GM21526 (cell line): Measurements from ENCODE around the gene TTC21A.
"Not testable (repeated sequence)": the region's sequence is repeated elsewhere in the genome, so short reads cannot be mapped to it uniquely, and the experiment has no call there.

Experiments used
- ATAC-seq: cut with Tn5 transposase; IDR thresholded peaks from one replicate; pipeline ENCODE4 v1.9.1; 2021; ENCODE audit warnings: moderate library complexity; ENCODE audit not compliant: unreplicated experiment, low FRiP score

Gene TTC21A, protein sequence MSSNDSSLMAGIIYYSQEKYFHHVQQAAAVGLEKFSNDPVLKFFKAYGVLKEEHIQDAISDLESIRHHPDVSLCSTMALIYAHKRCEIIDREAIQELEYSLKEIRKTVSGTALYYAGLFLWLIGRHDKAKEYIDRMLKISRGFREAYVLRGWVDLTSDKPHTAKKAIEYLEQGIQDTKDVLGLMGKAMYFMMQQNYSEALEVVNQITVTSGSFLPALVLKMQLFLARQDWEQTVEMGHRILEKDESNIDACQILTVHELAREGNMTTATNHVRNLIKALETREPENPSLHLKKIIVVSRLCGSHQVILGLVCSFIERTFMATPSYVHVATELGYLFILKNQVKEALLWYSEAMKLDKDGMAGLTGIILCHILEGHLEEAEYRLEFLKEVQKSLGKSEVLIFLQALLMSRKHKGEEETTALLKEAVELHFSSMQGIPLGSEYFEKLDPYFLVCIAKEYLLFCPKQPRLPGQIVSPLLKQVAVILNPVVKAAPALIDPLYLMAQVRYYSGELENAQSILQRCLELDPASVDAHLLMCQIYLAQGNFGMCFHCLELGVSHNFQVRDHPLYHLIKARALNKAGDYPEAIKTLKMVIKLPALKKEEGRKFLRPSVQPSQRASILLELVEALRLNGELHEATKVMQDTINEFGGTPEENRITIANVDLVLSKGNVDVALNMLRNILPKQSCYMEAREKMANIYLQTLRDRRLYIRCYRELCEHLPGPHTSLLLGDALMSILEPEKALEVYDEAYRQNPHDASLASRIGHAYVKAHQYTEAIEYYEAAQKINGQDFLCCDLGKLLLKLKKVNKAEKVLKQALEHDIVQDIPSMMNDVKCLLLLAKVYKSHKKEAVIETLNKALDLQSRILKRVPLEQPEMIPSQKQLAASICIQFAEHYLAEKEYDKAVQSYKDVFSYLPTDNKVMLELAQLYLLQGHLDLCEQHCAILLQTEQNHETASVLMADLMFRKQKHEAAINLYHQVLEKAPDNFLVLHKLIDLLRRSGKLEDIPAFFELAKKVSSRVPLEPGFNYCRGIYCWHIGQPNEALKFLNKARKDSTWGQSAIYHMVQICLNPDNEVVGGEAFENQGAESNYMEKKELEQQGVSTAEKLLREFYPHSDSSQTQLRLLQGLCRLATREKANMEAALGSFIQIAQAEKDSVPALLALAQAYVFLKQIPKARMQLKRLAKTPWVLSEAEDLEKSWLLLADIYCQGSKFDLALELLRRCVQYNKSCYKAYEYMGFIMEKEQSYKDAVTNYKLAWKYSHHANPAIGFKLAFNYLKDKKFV (N-terminal part only)

DNA sequence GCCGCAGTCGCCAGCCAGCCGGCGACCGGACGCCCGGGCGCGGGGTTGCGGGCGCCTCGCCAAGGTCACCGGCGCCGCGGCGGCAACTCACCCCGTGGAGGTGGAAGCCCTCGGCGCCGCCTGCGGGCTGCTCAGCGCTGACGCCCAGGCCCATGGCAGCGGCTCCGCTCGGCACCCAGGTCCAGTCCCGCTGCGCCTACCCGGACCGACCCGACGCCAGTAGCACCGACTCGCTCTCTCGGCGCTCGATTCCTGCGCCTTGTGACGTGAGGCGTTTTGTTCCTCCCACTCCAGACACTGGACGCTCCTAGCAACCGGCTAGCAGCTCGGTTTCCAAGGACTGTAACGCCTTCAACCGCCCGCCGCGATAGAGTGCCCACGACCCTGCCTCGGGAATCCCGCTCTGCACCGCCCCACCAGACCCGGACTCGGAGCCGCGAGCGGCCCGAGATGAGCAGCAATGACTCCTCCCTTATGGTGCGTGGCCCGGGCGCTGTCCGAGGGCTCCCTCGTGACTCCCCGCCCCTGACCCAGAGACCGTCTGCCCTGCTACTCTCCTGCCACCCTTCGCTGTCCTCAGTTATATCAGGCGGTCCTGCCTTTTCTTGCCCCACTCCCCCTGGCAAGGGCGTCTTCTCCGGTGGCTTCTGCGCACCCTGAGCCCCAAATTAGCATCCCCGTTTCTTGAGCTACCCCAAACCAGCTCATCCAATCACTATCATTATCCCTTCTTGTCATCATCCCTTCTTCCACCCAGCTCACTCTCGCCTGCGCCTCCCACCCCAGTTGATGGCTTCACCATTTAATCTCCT is at the start of gene TTC21A, which contains the start of gene GORASP1:
Gene TTC21A (plus strand): TSS at position 293 of the 812 bp plus-strand sequence. CDS start 158 bp downstream, at position 451.
Gene GORASP1 (minus strand): TSS at position 240 of the 812 bp plus-strand sequence. CDS start 86 bp downstream, at position 154.
- peak; percentile 46 for ATAC-seq

DNA sequence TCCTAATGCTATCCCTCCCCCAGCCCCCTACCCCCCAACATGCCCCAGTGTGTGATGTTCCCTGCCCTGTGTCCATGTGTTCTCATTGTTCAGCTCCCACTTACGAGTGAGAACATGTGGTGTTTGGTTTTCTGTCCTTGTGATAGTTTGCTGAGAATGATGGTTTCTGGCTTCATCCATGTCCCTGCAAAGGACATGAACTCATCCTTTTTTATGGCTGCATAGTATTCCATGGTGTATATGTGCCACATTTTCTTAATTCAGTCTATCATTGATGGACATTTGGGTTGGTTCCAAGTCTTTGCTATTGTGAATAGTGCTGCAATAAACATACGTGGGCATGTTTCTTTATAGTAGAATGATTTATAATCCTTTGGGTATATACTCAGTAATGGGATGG is 46.3 kb upstream of the TTC21A start:
- not testable (repeated sequence) for ATAC-seq

DNA sequence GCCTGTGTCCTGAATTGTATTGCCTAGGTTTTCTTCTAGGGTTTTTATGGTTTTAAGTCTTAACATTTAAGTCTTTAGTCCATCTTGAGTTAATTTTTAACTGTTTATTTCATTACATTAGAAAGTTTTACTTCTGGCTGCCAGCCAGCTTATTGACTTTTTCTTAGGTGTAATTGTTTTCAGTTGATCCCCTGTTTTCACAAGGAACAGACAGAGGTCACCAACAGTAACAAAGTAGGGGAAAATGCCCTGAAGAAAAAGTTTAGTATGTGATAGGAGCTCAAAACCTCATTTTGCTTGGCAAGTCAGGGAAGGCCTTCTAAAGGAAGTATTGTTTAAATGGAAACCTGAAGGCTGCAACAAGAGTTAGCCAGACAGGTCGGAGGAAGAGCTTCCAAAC is 45.3 kb upstream of the TTC21A start:
- no peak for ATAC-seq

DNA sequence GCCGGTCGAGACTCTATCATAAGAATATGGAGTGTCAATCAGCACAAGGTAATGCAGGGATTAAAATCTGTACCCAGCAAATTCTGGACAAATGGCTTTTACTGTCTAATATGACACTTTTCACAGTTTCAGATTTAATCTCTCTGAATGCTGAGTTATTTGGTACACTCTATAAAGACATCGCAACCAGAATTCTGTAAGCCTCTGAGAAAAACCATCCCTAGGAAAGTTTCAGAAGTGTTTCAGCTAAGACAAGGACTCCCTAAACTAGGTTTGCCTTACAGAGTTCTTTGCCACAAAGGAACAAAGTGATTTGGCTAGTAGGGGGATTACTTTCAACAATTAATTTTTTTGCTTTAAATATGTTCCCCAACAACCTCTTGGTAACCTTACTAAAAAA is 44.3 kb upstream of the TTC21A start:
- ATAC-seq: no peak

DNA sequence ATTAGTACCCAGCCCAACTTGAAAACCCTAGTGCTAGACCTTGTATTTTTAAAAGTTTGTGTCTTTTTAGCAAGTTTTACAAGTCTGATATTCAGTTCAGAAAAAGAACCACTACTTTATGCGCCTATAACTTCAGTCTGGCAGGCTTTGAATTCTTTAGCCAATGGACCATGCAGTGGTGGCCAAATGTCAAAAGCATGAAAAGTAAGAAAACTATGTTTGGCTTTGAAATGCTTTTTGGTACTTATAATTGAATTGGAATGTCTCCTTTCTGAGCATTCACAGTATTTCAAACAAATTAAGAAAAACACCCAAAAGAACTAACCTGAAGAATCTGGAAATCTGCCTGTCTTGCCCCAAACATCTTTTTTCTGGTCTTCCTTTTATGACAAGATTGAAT is 42.8 kb upstream of the TTC21A start:
- ATAC-seq: no peak

DNA sequence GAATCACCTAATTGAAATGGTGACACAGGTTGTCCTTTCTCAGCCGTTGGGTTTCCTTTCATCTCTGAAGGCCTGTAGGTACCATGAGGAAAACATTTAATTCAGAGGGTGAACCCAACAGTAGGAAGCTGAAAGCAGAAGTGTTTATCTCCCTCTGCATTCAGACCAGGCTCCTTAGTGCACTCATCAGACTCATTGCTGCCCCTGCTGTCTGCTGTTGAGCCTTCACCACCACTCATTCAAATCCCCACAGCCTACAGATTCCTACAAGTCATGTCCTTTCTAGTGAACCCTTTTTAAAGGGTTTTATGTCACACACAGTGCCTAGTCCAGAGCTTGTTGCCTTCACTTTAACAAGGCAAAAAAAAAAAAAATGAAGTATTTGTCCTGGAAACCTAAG is 42.3 kb upstream of the TTC21A start:
- ATAC-seq: peak; percentile 95

DNA sequence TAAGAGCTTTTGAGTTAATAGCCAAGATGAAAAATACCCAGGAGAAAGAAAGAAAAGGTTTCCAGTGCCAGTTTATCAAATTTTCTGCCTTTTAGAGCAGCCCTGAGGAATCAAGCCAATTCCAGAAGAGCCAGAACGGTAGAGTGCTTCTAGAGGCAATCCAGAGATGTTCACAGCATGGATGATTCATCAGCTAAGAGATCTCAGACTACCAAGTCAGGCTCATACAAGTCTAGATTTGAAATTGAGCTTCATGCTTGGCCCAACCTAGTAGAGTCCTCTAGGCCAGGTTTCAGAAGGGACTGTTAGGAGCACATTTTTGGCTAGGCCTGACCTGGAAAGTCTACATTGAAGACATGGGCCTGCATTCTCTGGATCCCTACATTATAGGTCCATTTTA is 40.2 kb upstream of the TTC21A start:
- no peak for ATAC-seq

DNA sequence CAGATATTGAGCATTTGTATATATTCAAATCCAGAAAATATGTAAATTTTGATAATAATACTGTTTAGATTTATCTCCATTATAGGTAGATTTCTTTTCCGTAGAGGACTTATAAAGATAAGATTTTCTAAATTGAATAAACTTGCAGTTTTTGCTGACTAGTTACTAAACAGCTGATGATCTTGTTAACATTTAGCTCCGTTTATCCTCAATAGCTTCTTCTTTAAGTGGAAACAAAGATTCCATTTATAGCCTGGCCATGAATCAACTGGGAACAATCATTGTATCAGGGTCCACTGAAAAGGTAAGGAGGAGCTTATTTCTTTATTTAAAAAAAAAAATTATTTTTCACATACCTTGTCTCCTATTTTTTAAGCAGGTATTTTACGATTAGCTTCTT is 38.9 kb upstream of the TTC21A start:
- no peak for ATAC-seq

DNA sequence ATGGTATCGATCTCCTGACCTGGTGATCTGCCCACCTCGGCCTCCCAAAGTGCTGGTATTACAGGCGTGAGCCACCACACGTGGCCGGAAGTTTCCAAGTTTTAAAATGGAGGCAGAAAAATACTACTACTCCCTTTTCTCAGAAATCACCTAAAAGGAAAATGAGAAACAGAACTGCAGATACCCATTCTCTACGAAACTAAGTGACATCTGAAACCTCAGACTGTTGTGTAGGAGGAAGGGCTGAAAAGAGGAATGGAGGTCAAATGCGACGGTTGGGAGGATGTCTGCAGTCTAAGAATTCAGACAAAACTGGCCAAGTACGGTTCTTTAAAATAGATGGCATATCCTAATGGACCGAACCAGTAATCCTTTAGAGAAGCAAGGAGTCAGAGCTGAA is 31.6 kb upstream of the TTC21A start:
- ATAC-seq: peak; percentile 65

DNA sequence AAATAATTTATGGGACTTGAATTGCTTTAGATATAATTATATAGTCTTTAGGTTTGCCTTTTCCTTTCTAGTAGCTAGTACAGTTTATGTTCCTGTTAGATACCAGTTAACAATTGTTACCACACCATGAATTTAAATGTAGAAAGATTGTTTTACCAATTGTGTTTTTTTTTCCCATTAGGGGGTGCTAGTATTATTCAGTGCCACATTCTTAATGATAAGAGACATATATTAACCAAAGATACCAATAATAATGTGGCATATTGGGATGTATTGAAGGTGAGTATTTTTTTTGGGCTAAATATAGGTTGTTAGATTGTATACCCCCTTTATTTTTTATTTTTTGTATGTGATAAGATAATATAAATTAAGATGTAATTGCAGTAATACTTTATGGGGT is 27.9 kb upstream of the TTC21A start:
- ATAC-seq: no peak

DNA sequence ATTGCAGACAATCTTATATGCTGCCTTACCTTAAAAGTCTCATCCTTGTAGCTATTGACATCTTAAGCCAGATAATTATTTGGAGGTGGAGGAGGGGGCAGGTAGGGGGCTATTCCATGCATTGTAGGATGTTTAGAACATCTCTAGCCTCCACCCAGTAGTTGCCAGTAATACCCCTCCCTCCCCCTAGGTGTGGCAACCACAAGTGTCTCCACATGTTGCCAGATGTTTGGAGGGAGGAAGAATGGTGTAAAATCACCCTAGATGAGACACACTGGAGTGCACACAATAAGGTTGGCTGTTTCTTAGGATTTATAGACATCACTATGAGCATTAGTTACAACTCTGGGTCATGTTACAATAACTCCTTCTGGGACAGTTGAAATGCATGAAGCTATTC is 27.5 kb upstream of the TTC21A start:
- ATAC-seq: no peak

DNA sequence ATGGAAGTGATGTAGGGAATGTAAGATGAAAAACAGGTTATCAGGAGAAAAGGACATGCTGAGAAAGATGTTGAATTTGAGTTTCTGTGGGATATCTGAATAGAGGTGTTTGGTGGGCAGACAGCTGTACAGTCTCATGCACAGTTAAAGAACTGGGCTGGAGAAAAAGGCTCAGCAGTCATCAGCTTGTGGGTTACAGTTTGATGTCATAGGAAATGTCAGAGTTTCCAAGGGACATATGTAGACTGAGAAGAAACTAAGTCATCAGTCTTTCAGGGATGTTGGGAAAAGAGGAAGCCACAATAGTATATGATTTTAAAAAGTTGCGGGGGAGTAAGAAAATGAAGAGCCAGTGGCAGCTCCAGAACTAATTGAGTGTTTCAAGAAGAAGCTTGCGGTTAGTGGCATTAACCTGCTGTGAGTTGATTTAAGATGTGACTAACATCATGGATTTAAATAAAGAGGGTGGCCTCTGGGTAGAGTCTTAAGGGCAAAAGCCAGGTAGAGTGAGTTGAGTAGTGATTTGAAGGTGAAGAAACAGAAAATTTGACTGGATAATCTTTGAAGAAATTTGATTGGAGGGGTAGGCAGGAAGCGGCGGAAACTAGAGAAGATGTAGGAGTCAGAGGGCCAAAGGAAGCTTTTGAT is 24.7 kb upstream of the TTC21A start:
- no peak for ATAC-seq

DNA sequence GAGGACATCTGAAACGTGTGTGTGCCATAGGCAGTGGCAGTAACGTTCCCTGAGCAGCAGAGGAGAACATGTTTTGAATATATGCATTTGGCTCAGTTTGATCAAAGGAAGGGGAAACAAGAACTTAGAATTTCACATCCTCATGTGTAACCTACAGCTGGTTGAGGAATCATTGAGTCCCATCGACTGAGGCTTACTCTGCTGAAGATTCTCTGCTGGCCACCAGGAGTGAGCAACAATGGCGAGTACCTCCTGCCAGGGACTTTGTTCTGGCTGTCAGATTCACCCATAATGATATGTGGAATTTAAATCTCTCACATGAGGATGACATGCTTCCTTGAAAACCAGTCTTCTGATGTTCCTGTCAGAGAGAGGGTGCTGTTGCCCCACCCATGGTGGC is 21.3 kb upstream of the TTC21A start:
- ATAC-seq: peak; percentile 59

DNA sequence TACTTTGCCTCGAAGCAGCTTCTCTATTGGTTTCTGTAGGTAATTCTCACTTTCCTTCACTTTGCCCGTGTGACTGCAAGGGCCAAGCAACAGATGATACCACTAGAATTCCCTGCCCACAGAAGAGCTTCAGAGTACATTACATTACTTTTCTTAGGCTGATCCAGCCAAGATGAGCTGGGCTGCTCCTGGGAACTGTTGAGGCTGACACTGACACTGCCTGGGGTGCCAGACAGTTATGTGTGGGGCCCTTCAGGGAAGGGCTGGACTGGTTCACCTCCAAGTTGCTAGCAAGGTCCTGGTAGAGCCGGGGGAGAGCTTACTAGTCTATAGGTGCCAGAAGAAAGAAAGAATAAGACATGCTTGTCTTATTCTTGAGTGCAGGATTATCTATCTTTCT is 19.0 kb upstream of the TTC21A start:
- ATAC-seq: no peak

DNA sequence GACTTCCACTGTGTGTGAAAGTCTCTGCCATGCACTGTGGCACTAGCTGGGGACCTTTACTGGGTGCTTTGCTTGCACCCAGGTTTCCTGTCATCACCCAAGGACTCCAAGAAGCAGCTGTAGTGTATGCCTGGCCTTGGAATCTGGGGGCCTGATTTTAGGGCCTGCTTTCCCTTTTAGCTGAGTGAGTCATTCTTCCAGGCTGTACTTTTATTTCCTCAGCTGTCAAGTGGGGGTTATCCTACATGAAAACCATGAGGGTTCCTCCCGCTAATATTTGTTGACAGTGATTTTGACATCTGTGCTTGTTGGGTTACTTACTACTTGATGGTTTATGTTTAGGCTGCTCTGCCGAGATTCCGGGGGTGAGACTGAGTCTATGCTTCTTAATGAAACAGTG is 18.6 kb upstream of the TTC21A start:
- no peak for ATAC-seq

DNA sequence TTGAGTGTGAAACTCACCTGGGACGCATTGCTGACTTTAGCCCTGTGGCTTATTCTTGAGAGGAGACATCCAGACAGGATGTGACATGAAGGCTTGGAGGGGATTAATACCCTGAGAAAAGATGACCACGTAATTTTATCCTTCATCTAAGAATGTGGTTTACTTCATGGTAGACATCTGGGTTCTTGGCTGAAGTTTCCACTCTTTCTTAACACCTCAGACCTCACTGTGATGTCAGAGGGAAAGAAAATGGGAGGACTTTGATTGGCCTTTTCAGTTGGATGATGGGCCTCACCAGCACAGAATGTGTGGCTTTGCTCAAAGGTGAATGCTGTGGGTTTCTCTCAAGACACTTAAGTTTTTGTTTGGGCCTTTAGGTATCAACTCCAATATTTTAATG is 16.6 kb upstream of the TTC21A start:
- ATAC-seq: no peak

DNA sequence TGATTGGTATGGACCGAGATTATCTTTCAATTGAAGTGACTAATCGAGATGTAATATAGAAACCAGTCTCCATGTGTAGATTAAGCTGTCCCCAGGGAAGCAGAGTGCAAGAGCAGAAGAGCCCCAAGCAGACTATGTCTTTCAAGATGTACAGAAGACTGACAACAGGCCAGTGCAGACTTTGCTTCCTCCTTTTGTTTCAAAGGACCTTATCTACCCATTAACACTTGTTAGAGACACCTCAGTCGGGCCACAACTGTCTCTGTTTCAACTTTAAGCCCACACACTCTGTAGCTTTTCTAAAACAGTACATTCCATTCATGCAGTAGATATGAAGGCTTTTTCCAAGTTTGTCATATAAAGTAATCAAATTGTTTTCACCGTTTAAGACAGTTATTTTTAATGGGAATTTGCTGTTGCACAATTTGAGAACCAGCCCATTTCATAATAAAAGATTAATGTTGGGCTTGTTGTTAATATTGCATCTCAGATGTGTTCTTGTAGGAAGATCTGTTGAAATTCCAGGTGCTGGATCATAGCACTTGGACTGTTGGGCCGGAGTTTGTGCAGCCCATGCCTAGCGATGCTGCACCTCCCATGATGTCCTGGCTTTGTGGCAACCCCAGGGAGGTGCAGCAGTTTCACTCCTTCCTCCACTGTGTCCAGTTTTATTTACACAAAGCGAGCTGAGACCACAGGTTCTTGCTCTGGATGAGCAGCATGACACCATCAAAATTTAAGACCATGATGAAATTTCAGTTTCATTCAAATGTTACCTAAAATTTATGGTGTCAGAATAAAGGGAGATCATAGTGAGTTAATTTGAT is 12.4 kb upstream of the TTC21A start:
- no peak for ATAC-seq

DNA sequence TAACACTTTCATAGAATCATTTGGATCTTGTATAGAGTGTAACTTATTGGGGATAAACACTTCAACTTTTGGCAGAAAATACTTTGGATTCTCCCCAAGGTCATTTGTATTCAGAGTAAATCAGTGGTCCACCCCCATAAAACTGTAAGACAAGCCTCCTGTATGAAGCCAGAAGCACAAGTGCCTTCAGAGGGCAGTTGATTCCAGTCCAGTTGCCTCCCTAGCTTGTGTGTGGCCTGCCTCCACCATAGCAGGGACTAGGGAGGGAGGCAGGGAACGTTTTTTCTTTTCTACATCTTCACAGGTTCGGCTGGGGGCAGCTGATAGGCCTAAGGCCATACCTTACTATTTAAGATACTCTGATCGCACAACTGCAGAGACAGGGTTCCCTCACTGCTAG is 11.7 kb upstream of the TTC21A start:
- ATAC-seq: no peak

DNA sequence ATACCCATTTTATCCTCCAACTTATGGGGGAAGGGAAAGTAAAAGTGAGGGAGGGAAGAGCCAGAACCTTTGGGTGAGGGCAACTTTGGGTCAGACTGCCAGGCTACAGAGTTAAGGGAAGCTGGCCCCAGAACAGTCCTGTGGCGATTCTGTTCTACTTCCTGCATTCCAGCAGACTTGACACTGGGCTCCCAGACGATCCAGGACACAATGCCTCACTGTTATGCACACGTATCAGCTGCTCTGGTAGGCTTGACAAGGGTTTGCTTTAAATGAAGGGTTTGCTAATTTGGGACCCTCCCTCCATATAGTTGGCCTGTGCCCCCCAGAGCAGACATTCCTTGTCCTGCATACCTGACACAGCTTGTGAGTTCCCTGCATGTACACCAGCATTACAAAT is 10.7 kb upstream of the TTC21A start:
- ATAC-seq: no peak
